Esophagus (tissue), 2 donors: ENCODE measurements around the gene MED20. TPM values are rescaled to one million over a fixed set of nuclear protein-coding genes. Genes with fewer than 3 reads are reported as not detected.
A peak's percentile ranks its signal among the peaks of the same experiment; 100 is the strongest.

Experiments used
- H3K27ac ChIP-seq, 2 donors: one replicate each; pipeline ENCODE4 v1.5.1; 2013; ENCODE audit warnings: low read depth in 2 of 2, mild to moderate bottlenecking in 2 of 2, inconsistent platforms in 1 of 2, low read length in 1 of 2, moderate library complexity in 1 of 2
- H3K27me3 ChIP-seq, 2 donors: one replicate each; pipeline ENCODE4 v1.6.1; 2013; ENCODE audit warnings: low read length in 2 of 2, control low read depth in 1 of 2, mild to moderate bottlenecking in 1 of 2; ENCODE audit not compliant: insufficient read depth in 2 of 2, control insufficient read depth in 1 of 2
- H3K36me3 ChIP-seq, 2 donors: one replicate each; pipeline ENCODE4 v1.6.1; 2013; ENCODE audit warnings: low read length in 1 of 2; ENCODE audit not compliant: control insufficient read depth in 2 of 2, insufficient read depth in 2 of 2
- H3K4me1 ChIP-seq, 2 donors: one replicate each; pipeline ENCODE4 v1.6.1; 2013; ENCODE audit warnings: low read length in 1 of 2; ENCODE audit not compliant: control insufficient read depth in 2 of 2, insufficient read depth in 2 of 2
- H3K4me3 ChIP-seq, 2 donors: one replicate each; pipeline ENCODE4 v1.5.1; 2013; ENCODE audit warnings: low read length in 2 of 2, mild to moderate bottlenecking in 2 of 2, low read depth in 1 of 2, moderate library complexity in 1 of 2
- H3K9me3 ChIP-seq, 2 donors: one replicate each; pipeline ENCODE4 v1.6.1; 2013; ENCODE audit warnings: mild to moderate bottlenecking in 2 of 2, low read depth in 1 of 2, low read length in 1 of 2, moderate library complexity in 1 of 2; ENCODE audit not compliant: control insufficient read depth in 2 of 2, insufficient read depth in 1 of 2
- WGBS, 2 donors: extraction: QIAGEN DNeasy Blood & Tissue Kit; methylation state at CpG; one replicate each; pipeline ENCODE4 v1.1.7; 2013; 5-methylcytosine and 5-hydroxymethylcytosine counted together
- polyA plus RNA-seq, 2 donors: library from polyadenylated mRNA; stranded (reverse); fragments of 200-250 nt; gene quantifications; one replicate each; pipeline ENCODE4 v1.2.3, GENCODE V29; 2013
- donor health status: healthy with polysubstance abuse.
- donor health status: Bipolar disorder and iron deficiency.

MED20 gene
- polyA plus RNA-seq, 2 donors, result 7.1 to 8.0 TPM

- WGBS, 2 donors, result 74 to 79% methylated on average over 8 of the region's 8 CpGs
- H3K36me3 ChIP-seq, result peaks cover 19 to 28% of the 10 kb centered on the region in 2 donors
Measured at GRCh38 chr6:41935685-41936072, 14.7 kb upstream of the MED20 start.

DNA sequence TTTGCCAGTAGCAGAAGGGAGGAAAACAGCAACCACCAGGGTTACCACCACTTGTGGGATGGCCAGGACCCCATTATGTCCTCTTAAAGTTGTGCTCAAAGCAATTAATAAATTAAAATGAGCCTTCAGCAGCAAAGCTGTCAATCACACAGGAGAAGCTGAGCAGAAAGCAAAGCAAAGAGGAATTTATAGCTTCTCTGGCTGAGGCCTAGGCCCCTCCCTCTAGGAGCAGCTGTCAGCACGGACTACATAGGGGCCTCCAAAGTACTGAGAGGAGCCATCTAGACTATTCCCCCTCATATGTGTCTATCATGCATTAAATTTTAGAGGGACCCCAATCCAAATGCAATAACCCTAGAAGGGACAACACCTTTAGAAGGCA is 14.2 kb upstream of the MED20 start:
- H3K27ac ChIP-seq, result no peak overlapping the region
- peaks cover 4 to 14% of the 10 kb centered on the region in 2 donors for H3K4me1 ChIP-seq
- H3K27me3 ChIP-seq, result no peaks in the 10 kb centered on the region
- 46 to 80% methylated on average over 1 of the region's 1 CpG for WGBS, 2 donors
- no peak overlapping the region for H3K4me3 ChIP-seq
- H3K9me3 ChIP-seq, result no peaks in the 10 kb centered on the region
- H3K36me3 ChIP-seq, result peaks cover 22 to 30% of the 10 kb centered on the region in 2 donors

More at GRCh38 chr6:41935685-41936072, 14.7 kb upstream of the MED20 start:
- H3K4me3 ChIP-seq, result no peak overlapping the region
- no peaks in the 10 kb centered on the region for H3K9me3 ChIP-seq
- peaks cover 5 to 19% of the 10 kb centered on the region in 2 donors for H3K4me1 ChIP-seq
- H3K27me3 ChIP-seq, result no peaks in the 10 kb centered on the region
- no peak overlapping the region for H3K27ac ChIP-seq

DNA sequence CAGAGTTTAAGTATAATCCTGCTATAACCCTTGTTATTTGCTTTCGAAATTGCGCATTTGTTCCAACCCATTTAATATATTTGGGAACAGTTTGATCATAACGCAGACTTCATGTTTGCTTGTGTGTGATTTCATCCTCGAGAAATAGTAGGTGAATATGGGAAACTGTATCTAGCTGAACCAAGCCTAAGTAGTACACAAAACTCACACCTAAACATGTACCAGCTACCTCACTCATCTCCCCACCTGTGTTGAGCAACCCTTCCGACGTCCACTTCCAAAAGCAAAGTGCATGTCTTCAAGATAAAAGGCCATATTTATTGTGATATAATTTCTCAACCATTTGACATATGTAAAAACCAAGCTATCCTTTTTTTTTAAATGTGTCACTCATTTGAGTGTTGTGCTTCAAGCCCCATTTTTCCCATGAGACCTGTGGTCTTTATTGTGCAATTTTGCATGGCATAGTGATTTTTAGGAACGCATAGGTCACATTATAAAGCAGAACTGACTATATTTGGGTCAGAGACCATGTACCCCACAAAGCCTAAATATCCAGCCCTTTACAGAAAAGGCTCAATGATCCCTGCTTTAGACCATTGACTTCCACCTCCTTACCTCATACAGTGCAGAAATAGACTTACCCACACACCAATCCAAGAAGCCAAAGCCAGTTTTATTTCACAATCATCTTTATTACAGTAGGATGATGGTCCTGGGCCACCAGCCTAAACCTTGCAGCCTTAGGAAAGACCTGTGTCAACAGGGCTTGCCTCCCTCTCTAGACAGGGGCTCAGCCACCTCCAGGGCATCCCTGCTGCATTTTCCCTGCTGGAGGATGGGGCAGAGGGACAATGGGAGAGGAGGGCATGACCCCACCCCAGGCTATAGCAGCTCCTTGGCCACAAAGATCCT is 13.6 kb upstream of the MED20 start:
- Histone ChIP-seq H3K27me3 (no peaks in the 10 kb centered on the region), H3K4me3 (no peak overlapping the region), H3K4me1 (peaks cover 3 to 7% of the 10 kb centered on the region in 2 donors), H3K27ac (no peak overlapping the region), H3K36me3 (peaks cover 26 to 34% of the 10 kb centered on the region in 2 donors), H3K9me3 (no peaks in the 10 kb centered on the region)
- WGBS, 2 donors, result 76 to 77% methylated on average over 7 of the region's 7 CpGs

GRCh38 chr6:41932378-41932777 is 11.4 kb upstream of the MED20 start:
- 89 to 91% methylated on average over 15 of the region's 15 CpGs for WGBS, 2 donors
- peaks cover 32 to 38% of the 10 kb centered on the region in 2 donors for H3K36me3 ChIP-seq
- H3K27me3 ChIP-seq, result no peaks in the 10 kb centered on the region
- no peaks in the 10 kb centered on the region for H3K9me3 ChIP-seq
- no peak overlapping the region for H3K27ac ChIP-seq
- no peaks in the 10 kb centered on the region for H3K4me1 ChIP-seq
- no peak overlapping the region for H3K4me3 ChIP-seq

DNA sequence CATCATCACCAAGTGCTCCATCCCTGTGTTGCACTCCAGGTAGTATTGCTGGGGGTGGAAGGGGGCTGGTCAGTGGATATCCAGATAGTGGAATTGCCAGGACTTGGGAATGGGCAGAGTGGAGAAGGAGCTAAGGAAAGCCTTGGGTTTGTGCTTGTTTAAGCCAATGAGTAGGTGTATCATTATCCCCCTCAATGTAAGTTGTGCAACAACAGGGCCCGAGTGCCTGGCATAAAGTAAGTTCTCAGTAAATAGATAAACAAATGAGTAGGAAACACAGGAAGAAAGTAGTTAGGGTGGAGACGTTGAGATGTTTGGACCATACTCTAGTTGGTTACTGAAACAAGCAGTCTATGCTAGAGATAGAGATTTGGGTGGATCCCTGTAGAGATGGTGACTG is 10.9 kb upstream of the MED20 start:
- Histone ChIP-seq H3K36me3 (peaks cover 32 to 40% of the 10 kb centered on the region in 2 donors), H3K4me1 (no peaks in the 10 kb centered on the region), H3K27me3 (no peaks in the 10 kb centered on the region), H3K9me3 (no peaks in the 10 kb centered on the region), H3K4me3 (no peak overlapping the region), H3K27ac (no peak overlapping the region)
- WGBS, 2 donors, result 57 to 61% methylated on average over 2 of the region's 2 CpGs

DNA sequence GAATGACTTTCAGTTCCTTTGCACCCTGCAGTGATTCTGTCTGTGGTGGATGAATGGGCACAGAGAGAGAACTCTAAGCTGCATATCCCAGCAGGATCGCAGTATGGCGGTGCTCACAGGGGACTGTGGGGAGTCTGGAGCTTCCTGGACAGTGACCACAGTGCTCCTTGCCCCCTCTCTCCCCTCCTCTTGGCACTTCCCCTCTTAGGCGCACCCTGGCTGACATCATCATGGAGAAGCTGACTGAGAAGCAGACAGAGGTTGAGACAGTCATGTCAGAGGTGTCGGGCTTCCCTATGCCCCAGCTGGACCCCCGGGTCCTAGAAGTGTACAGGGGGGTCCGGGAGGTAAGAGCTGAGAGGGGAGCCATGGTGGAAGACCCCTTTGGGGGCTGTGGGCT is 9.0 kb upstream of the MED20 start:
- Histone ChIP-seq H3K9me3 (no peaks in the 10 kb centered on the region), H3K4me1 (no peaks in the 10 kb centered on the region), H3K27me3 (no peaks in the 10 kb centered on the region), H3K27ac (no peak overlapping the region), H3K4me3 (no peak overlapping the region), H3K36me3 (peaks cover 26 to 32% of the 10 kb centered on the region in 2 donors)
- 85 to 88% methylated on average over 6 of the region's 6 CpGs for WGBS, 2 donors

- Histone ChIP-seq H3K27ac (no peak overlapping the region), H3K9me3 (no peaks in the 10 kb centered on the region), H3K4me3 (no peak overlapping the region), H3K27me3 (no peaks in the 10 kb centered on the region), H3K36me3 (peaks cover 16 to 22% of the 10 kb centered on the region in 2 donors), H3K4me1 (peaks cover 0 to 5% of the 10 kb centered on the region in 2 donors)
- 89 to 91% methylated on average over 6 of the region's 6 CpGs for WGBS, 2 donors
Measured at GRCh38 chr6:41927253-41927652, 6.3 kb upstream of the MED20 start.

DNA sequence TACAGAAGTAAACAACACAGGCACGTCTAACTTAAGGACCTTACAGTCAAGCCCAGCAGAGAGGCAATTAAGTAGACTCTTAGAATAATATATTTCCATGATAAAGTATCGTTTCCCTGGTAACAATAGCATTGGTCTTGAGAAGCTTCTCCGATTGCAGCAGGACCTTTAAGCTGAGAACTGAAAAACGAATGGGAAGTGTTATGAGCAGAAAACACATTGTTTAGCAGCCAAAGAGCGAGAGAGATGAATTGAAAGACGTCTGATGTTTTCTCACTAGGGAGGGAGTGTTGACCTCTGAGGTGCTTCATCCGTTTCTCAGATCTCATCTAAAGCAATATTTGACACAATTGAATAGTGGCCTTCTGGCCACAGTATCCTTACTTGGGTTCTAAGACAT is 1.2 kb upstream of the MED20 start:
- peaks cover 0 to 6% of the 10 kb centered on the region in 2 donors for H3K4me1 ChIP-seq
- peaks cover 0 to under 1% of the 10 kb centered on the region in 2 donors for H3K36me3 ChIP-seq
- peak overlapping the region in 1 of 2 donors; percentile 14 for H3K27ac ChIP-seq
- peak overlapping the region; percentile 81 to 98 for H3K4me3 ChIP-seq
- H3K9me3 ChIP-seq, result no peaks in the 10 kb centered on the region
- H3K27me3 ChIP-seq, result no peaks in the 10 kb centered on the region
- 2 to 4% methylated on average over 7 of the region's 7 CpGs for WGBS, 2 donors

- Histone ChIP-seq H3K4me1 (peaks cover 0 to 6% of the 10 kb centered on the region in 2 donors), H3K27me3 (no peaks in the 10 kb centered on the region), H3K36me3 (peaks cover under 1 to 1% of the 10 kb centered on the region in 2 donors), H3K27ac (peak overlapping the region; percentile 94 to 99), H3K4me3 (peak overlapping the region; percentile 81 to 98), H3K9me3 (no peaks in the 10 kb centered on the region)
- 0% methylated on average over 20 of the region's 20 CpGs for WGBS, 2 donors
Measured at GRCh38 chr6:41921712-41921998, 716 bp upstream of the MED20 start.

DNA sequence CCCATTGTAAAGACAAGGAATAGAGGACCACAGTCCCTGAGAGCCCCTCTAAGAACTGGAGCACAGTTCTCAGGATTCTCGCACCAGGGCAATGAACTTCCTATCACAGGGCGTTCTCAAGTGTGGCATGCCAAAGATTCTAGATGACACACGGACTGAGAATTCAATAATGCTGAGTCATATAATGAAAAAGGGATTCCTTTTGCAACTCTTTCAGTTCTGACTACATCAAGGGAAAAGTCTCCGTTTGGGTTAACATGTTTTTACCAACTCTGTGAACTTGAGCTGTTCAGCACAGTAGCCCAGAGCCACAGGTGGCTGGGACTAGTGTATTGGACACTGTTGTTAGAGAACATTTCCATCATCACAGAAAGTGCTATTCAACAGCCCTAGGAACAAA is 3.4 kb downstream of the MED20 start:
- Histone ChIP-seq H3K27ac (peak overlapping the region in 1 of 2 donors; percentile 73), H3K4me3 (no peak overlapping the region), H3K27me3 (no peaks in the 10 kb centered on the region), H3K36me3 (peaks cover 2 to 6% of the 10 kb centered on the region in 2 donors), H3K4me1 (peaks cover 0 to 2% of the 10 kb centered on the region in 2 donors), H3K9me3 (no peaks in the 10 kb centered on the region)
- WGBS, 2 donors, result 30 to 44% methylated on average over 4 of the region's 4 CpGs
